GM12874 (cell line): ENCODE data around the gene CGB3.

Source experiments
- TF ChIP-seq, protein P1 (sequence below): IDR thresholded peaks from 2 replicates; pipeline ENCODE4 v1.5.1; 2011; ENCODE audit warnings: low read depth, mild to moderate bottlenecking, control low read depth, low read length, moderate library complexity; ENCODE audit not compliant: insufficient read depth

Gene CGB3

DNA sequence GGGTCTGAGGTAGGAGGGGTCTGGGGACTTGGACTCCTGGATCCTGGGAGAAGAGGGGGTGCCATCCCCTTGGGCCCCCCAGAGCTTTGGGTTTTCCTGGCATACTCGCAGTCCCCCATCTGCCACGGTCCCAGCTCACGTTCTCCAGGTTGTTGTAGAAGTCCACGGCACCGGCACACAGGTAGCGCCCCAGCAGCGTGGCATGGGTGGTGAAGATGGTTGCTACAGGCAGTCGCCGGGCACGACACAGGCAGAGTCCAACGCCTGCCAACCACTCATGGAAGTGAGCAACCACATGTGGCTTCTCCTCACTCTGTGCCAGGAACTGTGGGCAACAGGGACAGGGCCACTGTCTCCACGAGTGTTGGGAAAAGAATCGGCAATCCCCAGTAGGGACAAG lies 38.4 kb downstream of the CGB3 start:
- TF ChIP-seq, protein P1, sequence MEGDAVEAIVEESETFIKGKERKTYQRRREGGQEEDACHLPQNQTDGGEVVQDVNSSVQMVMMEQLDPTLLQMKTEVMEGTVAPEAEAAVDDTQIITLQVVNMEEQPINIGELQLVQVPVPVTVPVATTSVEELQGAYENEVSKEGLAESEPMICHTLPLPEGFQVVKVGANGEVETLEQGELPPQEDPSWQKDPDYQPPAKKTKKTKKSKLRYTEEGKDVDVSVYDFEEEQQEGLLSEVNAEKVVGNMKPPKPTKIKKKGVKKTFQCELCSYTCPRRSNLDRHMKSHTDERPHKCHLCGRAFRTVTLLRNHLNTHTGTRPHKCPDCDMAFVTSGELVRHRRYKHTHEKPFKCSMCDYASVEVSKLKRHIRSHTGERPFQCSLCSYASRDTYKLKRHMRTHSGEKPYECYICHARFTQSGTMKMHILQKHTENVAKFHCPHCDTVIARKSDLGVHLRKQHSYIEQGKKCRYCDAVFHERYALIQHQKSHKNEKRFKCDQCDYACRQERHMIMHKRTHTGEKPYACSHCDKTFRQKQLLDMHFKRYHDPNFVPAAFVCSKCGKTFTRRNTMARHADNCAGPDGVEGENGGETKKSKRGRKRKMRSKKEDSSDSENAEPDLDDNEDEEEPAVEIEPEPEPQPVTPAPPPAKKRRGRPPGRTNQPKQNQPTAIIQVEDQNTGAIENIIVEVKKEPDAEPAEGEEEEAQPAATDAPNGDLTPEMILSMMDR = no peak

DNA sequence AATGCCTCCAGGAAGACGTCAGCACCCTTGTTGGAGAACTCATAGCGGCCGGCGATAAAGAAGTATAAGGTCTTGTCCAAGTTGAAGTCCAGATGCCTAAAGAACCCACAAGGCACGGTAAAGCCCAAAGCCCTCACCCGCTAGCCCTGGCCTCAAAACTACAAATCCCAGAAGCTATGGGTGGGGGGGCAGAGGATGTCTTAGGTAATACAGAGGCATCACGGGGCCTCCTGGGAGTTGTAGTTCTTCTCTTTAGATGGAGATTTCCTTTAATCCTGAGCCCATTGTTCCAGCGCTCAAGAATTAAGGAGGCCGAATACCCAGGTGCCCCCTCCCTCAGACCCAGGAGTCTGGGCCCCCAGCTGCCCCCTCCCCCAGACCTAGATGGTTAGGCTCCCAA lies 41.9 kb downstream of the CGB3 start:
- TF ChIP-seq, protein P1 = no peak

DNA sequence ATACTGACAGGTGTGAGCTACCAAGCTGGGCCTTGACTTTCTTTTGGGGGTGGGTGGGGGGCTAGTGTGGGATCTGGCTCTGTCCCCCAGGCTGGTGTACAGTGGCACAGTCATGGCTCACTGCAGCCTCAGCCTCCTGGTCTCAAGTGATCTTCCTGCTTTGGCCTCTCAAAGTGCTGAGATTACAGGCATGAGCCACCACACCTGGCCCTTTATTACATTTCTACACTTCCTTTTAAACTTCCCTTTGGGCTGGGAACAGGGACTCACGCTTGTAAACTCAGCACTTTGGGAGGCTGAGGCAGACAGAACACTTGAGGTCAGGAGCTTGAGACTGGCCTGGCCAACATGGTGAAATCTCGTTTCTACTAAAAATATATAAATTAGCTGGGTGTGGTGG lies 47.1 kb downstream of the CGB3 start:
- TF ChIP-seq, protein P1 = no peak

DNA sequence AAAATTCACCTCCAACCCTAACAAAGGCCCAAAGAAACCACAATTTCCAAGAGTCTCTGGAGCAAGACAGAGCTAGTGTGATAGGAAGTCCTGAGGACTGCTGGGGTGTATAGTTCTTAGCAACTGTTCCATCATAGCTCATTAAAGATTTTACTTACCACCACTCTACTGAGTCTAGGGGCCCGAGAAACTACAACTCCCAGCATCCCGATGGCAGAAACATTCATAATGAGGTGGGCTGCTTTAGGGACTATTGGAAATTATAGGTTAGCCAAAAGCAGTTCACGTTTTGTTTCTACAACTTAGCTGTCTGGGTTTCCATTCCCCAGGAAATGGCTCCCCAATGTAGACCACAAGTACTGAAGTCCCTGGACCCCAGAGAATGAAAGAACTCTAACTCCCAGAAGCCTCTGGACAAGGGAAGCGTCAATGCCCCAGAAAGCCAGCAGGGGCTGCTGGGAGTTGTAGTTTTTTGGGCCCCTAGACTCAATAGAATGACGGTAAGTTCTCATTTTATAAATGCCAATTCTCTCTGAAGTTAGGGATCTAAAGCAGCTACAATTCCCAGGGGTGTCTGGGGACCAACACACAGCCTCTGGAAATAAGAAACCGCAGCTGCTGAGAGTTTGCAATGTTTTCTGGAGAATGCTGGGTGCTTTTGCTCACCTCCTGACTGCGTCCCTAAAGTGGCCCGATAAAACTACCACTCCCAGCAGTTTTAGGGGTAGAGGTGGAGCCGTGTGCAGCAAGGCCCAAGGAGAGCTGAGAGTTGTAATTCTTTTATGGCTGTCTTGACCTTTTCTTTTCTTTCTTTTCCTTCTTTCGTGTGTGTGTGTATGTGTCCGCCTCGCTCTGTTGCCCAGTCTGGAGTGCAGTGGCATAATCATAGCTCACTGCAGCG lies 47.9 kb downstream of the CGB3 start:
- TF ChIP-seq, protein P1 = no peak
